Mesenchymal stem cell (in vitro differentiated cells and primary cell): Measurements from ENCODE around the gene CA7. TPM values are rescaled to one million over a fixed set of nuclear protein-coding genes. Genes with fewer than 3 reads are reported as not detected.

Experiments used
- DNase-seq: peaks from one replicate; pipeline ENCODE4 v3.0.0-alpha.2; 2013
- H2AFZ ChIP-seq: one replicate; pipeline ENCODE4 v1.6.1; 2013; ENCODE audit warnings: low read depth, mild to moderate bottlenecking, control low read depth, inconsistent platforms, low read length, moderate library complexity
- H2AK5ac ChIP-seq: 2 replicates; pipeline ENCODE4 v1.6.1; 2013; ENCODE audit warnings: low read length, moderate library complexity, mild to moderate bottlenecking, inconsistent platforms; ENCODE audit not compliant: severe bottlenecking
- H2BK120ac ChIP-seq: one replicate; pipeline ENCODE4 v1.6.1; 2013; ENCODE audit warnings: low read depth, mild to moderate bottlenecking, inconsistent platforms, low read length, moderate library complexity
- H2BK12ac ChIP-seq, 2 experiments: one replicate each; pipeline ENCODE4 v1.6.1; 2013; ENCODE audit warnings: inconsistent platforms in 2 of 2, low read length in 2 of 2, mild to moderate bottlenecking in 2 of 2, moderate library complexity in 2 of 2, control low read depth in 1 of 2
- H2BK15ac ChIP-seq: one replicate; pipeline ENCODE4 v1.6.1; 2013; ENCODE audit warnings: mild to moderate bottlenecking, low read depth, inconsistent platforms; ENCODE audit not compliant: poor library complexity, severe bottlenecking
- H2BK5ac ChIP-seq: 2 replicates; pipeline ENCODE4 v1.6.1; 2013; ENCODE audit warnings: low read depth, mild to moderate bottlenecking, low read length, control low read depth, inconsistent platforms; ENCODE audit not compliant: poor library complexity, severe bottlenecking
- H3K14ac ChIP-seq, 2 experiments: one replicate each; pipeline ENCODE4 v1.6.1; 2013; ENCODE audit warnings: inconsistent platforms in 2 of 2, low read length in 2 of 2, control low read depth in 1 of 2, mild to moderate bottlenecking in 1 of 2, moderate library complexity in 1 of 2
- H3K18ac ChIP-seq, 2 experiments: one replicate each; pipeline ENCODE4 v1.6.1; 2013; ENCODE audit warnings: inconsistent platforms in 2 of 2, low read length in 2 of 2, control low read depth in 1 of 2, low read depth in 1 of 2, mild to moderate bottlenecking in 1 of 2
- H3K23ac ChIP-seq, 2 experiments: one replicate each; pipeline ENCODE4 v1.6.1; 2013; ENCODE audit warnings: inconsistent platforms in 2 of 2, low read length in 2 of 2, mild to moderate bottlenecking in 2 of 2, moderate library complexity in 2 of 2, control low read depth in 1 of 2
- H3K27ac ChIP-seq: 2 replicates; pipeline ENCODE4 v1.5.1; 2013; ENCODE audit warnings: mild to moderate bottlenecking, moderate library complexity, low read length, control low read depth, inconsistent platforms; ENCODE audit not compliant: poor library complexity, severe bottlenecking
- H3K27me3 ChIP-seq, 2 experiments: 2 replicates each; pipeline versions ENCODE4 v1.6.1 to v1.7.0; 2013; ENCODE audit warnings: low read length in 2 of 2, mild to moderate bottlenecking in 2 of 2, moderate library complexity in 2 of 2, control low read depth in 1 of 2, inconsistent platforms in 1 of 2; ENCODE audit not compliant: control insufficient read depth in 1 of 2, insufficient read depth in 1 of 2
- H3K36me3 ChIP-seq, 2 experiments: 2 replicates each; pipeline versions ENCODE4 v1.6.1 to v1.7.0; 2013; ENCODE audit warnings: low read length in 2 of 2, control low read depth in 1 of 2, inconsistent platforms in 1 of 2, low read depth in 1 of 2, mild to moderate bottlenecking in 1 of 2; ENCODE audit not compliant: insufficient read depth in 2 of 2, control insufficient read depth in 1 of 2
- H3K4ac ChIP-seq, 2 experiments: one replicate each; pipeline ENCODE4 v1.6.1; 2013; ENCODE audit warnings: inconsistent platforms in 2 of 2, low read length in 2 of 2, mild to moderate bottlenecking in 2 of 2, moderate library complexity in 2 of 2, control low read depth in 1 of 2, low read depth in 1 of 2
- H3K4me1 ChIP-seq: 2 replicates; pipeline ENCODE4 v1.6.1; 2013; ENCODE audit warnings: low read depth, low read length, control low read depth; ENCODE audit not compliant: control insufficient read depth, insufficient read depth
- H3K4me2 ChIP-seq: 2 replicates; pipeline ENCODE4 v1.6.1; 2013; ENCODE audit warnings: low read length, mild to moderate bottlenecking, inconsistent platforms; ENCODE audit not compliant: poor library complexity, severe bottlenecking
- H3K4me3 ChIP-seq, 2 experiments: 2 replicates each; pipeline versions ENCODE4 v1.5.1 to v1.7.0; 2013; ENCODE audit warnings: low read length in 2 of 2, mild to moderate bottlenecking in 2 of 2, control low read depth in 1 of 2, low read depth in 1 of 2; ENCODE audit not compliant: insufficient read depth in 1 of 2
- H3K79me1 ChIP-seq: replicated peaks from 2 replicates; pipeline ENCODE4 v1.6.1; 2013; ENCODE audit warnings: mild to moderate bottlenecking, control low read depth, low read length, inconsistent platforms; ENCODE audit not compliant: poor library complexity, severe bottlenecking
- H3K9ac ChIP-seq: 2 replicates; pipeline ENCODE4 v1.7.0; 2013; ENCODE audit warnings: mild to moderate bottlenecking, low read length, moderate library complexity
- H3K9me3 ChIP-seq: 2 replicates; pipeline ENCODE4 v1.7.0; 2013; ENCODE audit warnings: mild to moderate bottlenecking, low read length; ENCODE audit not compliant: control insufficient read depth
- H4K8ac ChIP-seq: one replicate; pipeline ENCODE4 v1.6.1; 2013; ENCODE audit warnings: inconsistent platforms, mild to moderate bottlenecking, low read length, moderate library complexity
- H4K91ac ChIP-seq: one replicate; pipeline ENCODE4 v1.6.1; 2013; ENCODE audit warnings: mild to moderate bottlenecking, low read length, inconsistent platforms
- WGBS: methylation state at CpG from one replicate; pipeline ENCODE4 v1.1.7; 2013; ENCODE audit warnings: mixed read lengths; 5-methylcytosine and 5-hydroxymethylcytosine counted together
- polyA plus RNA-seq, 2 experiments: library from polyadenylated mRNA; stranded (reverse); fragments of 200-250 nt; gene quantifications; one replicate each; pipeline ENCODE4 v1.2.3, GENCODE V29; 2013

Gene CA7
- not detected for polyA plus RNA-seq (2013, experiment 1 of 2)
- not detected for polyA plus RNA-seq (2013, experiment 2 of 2)

- H3K18ac ChIP-seq, result peak within 1 kb of the TSS in 1 of 2 experiments; percentile 42
- H2BK15ac ChIP-seq, result no peak within 1 kb of the TSS
- peak within 1 kb of the TSS; percentile 61 to 71 for H3K4me3 ChIP-seq
- H2AK5ac ChIP-seq, result no peak within 1 kb of the TSS
- DNase-seq, result no peak
- H3K36me3 ChIP-seq, result peaks cover 0 to 5% of the 10 kb centered on the region in 2 experiments
- H4K8ac ChIP-seq, result peak within 1 kb of the TSS; percentile 13
- H3K9me3 ChIP-seq, result no peaks in the 10 kb centered on the region
- peak within 1 kb of the TSS; percentile 100 for H3K4me2 ChIP-seq
- H3K9ac ChIP-seq, result peak within 1 kb of the TSS; percentile 36
- H3K4me1 ChIP-seq, result peaks cover 21% of the 10 kb centered on the region
- H2AFZ ChIP-seq, result no peak within 1 kb of the TSS
- no peak within 1 kb of the TSS for H2BK12ac ChIP-seq
- H3K14ac ChIP-seq, result peak within 1 kb of the TSS in 1 of 2 experiments; percentile 46
- H3K27ac ChIP-seq, result no peak within 1 kb of the TSS
- no peak within 1 kb of the TSS for H2BK5ac ChIP-seq
- H3K4ac ChIP-seq, result peak within 1 kb of the TSS in 1 of 2 experiments; percentile 28
- H3K27me3 ChIP-seq, result peaks cover 63 to 81% of the 10 kb centered on the region in 2 experiments
- no peak within 1 kb of the TSS for H2BK120ac ChIP-seq
- no peak within 1 kb of the TSS for H4K91ac ChIP-seq
- 2% methylated on average over 71 of the region's 79 CpGs for WGBS
- peak within 1 kb of the TSS; percentile 2 to 87 for H3K23ac ChIP-seq
- no peaks in the 10 kb centered on the region for H3K79me1 ChIP-seq
Observed at GRCh38 chr16:66844342-66845079, at the start of gene CA7. TSS of gene CA7 (plus strand) at chr16:66844414. CDS start at chr16:66844488, 74 bp downstream.

- H3K23ac ChIP-seq, result no peak overlapping the region
- no peak overlapping the region for H2AK5ac ChIP-seq
Observed at GRCh38 chr16:66798161-66798560, 46.1 kb upstream of the CA7 start.

GRCh38 chr16:66800856-66801255 is 43.4 kb upstream of the CA7 start:
- Histone ChIP-seq H2BK15ac (no peak overlapping the region), H3K4me2 (no peak overlapping the region), H2BK12ac (no peak overlapping the region), H3K18ac (no peak overlapping the region), H3K9me3 (no peaks in the 10 kb centered on the region), H2AK5ac (no peak overlapping the region), H3K27me3 (no peaks in the 10 kb centered on the region), H3K4me3 (no peak overlapping the region), H3K4me1 (no peaks in the 10 kb centered on the region), H3K9ac (no peak overlapping the region), H2BK120ac (no peak overlapping the region), H3K23ac (no peak overlapping the region), H2AFZ (no peak overlapping the region), H3K27ac (no peak overlapping the region), H3K36me3 (peaks cover 19 to 51% of the 10 kb centered on the region in 2 experiments), H3K79me1 (no peaks in the 10 kb centered on the region), H3K14ac (no peak overlapping the region), H3K4ac (no peak overlapping the region), H2BK5ac (no peak overlapping the region), H4K91ac (no peak overlapping the region), H4K8ac (no peak overlapping the region)
- WGBS, result 96% methylated on average over 15 of the region's 19 CpGs
- no peak for DNase-seq

More at GRCh38 chr16:66798161-66798560, 46.1 kb upstream of the CA7 start:
- H3K27me3 ChIP-seq, result no peaks in the 10 kb centered on the region
- H2BK12ac ChIP-seq, result no peak overlapping the region
- WGBS, result no CpG with 5 or more reads among the region's 2 CpGs
- no peak overlapping the region for H3K4me2 ChIP-seq
- no peaks in the 10 kb centered on the region for H3K79me1 ChIP-seq
- H2BK120ac ChIP-seq, result no peak overlapping the region
- H2BK5ac ChIP-seq, result no peak overlapping the region
- H2AFZ ChIP-seq, result no peak overlapping the region
- no peaks in the 10 kb centered on the region for H3K9me3 ChIP-seq
- no peak overlapping the region for H4K91ac ChIP-seq
- H3K18ac ChIP-seq, result no peak overlapping the region
- peak; percentile 2 for DNase-seq
- no peak overlapping the region for H2BK15ac ChIP-seq
- no peak overlapping the region for H3K4ac ChIP-seq
- no peak overlapping the region for H4K8ac ChIP-seq
- H3K27ac ChIP-seq, result no peak overlapping the region
- H3K9ac ChIP-seq, result no peak overlapping the region
- no peaks in the 10 kb centered on the region for H3K4me1 ChIP-seq
- H3K36me3 ChIP-seq, result peaks cover 16 to 25% of the 10 kb centered on the region in 2 experiments
- H3K14ac ChIP-seq, result no peak overlapping the region
- H3K4me3 ChIP-seq, result no peak overlapping the region

- H3K4ac ChIP-seq, result no peak within 1 kb of the TSS
- no peak within 1 kb of the TSS for H2BK12ac ChIP-seq
- H3K14ac ChIP-seq, result no peak within 1 kb of the TSS
- no peak within 1 kb of the TSS for H2AK5ac ChIP-seq
- H2BK15ac ChIP-seq, result no peak within 1 kb of the TSS
- H3K4me2 ChIP-seq, result no peak within 1 kb of the TSS
- H3K23ac ChIP-seq, result no peak within 1 kb of the TSS
- H3K4me3 ChIP-seq, result no peak within 1 kb of the TSS
- H3K36me3 ChIP-seq, result peaks cover 23 to 58% of the 10 kb centered on the region in 2 experiments
- no peaks in the 10 kb centered on the region for H3K4me1 ChIP-seq
- no peak within 1 kb of the TSS for H2AFZ ChIP-seq
- no peak within 1 kb of the TSS for H4K8ac ChIP-seq
- H3K18ac ChIP-seq, result no peak within 1 kb of the TSS
- H3K9me3 ChIP-seq, result no peaks in the 10 kb centered on the region
- H4K91ac ChIP-seq, result peak within 1 kb of the TSS; percentile 10
- H3K27me3 ChIP-seq, result no peaks in the 10 kb centered on the region
- DNase-seq, result no peak
- H3K79me1 ChIP-seq, result no peaks in the 10 kb centered on the region
- 95% methylated on average over 56 of the region's 56 CpGs for WGBS
- H3K9ac ChIP-seq, result no peak within 1 kb of the TSS
- H2BK5ac ChIP-seq, result no peak within 1 kb of the TSS
- no peak within 1 kb of the TSS for H3K27ac ChIP-seq
- no peak within 1 kb of the TSS for H2BK120ac ChIP-seq
Observed at GRCh38 chr16:66801320-66802105, 42.7 kb upstream of the CA7 start, which contains the start of gene TERB1. TSS of gene TERB1 (minus strand) at chr16:66801584. CDS start at chr16:66796798, 4,786 bp downstream.
